ENCODE results near the gene BAK1. TPM values are rescaled to one million over a fixed set of nuclear protein-coding genes. Genes with fewer than 3 reads are reported as not detected.

The BAK1 gene
- total RNA-seq, 1 donor from 2014 or later, result 27.3 TPM

DNA sequence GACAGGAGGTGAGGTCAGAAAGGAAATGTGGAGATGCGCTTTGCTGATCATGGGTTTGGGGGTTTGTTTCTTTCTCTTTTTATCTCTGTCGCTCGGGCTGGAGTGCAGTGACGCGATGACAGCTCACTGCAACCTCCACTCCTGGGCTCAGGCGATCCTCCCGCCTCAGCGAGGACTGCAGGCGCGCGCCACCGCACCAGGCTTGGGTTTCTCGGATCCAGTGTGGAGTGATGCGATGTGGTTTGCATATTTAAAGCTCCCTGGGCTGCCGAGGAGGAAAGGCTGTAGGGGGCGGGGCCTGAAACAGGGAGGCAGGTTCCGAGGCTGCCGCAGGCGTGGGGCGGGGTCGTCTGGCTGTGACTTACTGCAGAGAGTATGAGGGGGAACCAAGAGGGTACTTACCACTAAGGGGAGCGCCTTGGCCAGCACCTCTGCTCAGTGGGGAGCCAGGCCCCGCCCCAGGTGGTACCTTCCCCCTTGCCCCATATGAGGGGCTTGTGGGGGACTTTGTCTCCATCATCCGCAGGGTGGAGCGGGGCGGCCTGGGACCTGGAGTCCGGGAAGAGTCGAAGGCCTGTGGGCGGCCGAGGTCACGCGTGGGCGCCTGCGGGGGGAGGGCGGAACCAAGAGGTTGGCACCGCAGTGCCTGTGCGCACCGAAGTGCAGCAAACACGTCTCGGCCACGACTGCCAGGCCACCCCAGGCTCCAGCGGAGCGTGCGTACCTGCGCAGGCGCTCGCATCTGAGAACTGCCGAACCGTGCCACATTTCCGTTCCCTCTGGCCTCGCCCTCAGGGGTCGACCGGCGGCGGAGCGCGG is 12.7 kb upstream of the BAK1 start:
- H3K36me3 Mint-ChIP-seq, result no peaks in the 10 kb centered on the region
- H3K9me3 Mint-ChIP-seq, result no peaks in the 10 kb centered on the region
- peaks cover 23% of the 10 kb centered on the region for H3K4me1 Mint-ChIP-seq (ENCODE audit: unreplicated experiment)
- TF ChIP-seq, protein P1, sequence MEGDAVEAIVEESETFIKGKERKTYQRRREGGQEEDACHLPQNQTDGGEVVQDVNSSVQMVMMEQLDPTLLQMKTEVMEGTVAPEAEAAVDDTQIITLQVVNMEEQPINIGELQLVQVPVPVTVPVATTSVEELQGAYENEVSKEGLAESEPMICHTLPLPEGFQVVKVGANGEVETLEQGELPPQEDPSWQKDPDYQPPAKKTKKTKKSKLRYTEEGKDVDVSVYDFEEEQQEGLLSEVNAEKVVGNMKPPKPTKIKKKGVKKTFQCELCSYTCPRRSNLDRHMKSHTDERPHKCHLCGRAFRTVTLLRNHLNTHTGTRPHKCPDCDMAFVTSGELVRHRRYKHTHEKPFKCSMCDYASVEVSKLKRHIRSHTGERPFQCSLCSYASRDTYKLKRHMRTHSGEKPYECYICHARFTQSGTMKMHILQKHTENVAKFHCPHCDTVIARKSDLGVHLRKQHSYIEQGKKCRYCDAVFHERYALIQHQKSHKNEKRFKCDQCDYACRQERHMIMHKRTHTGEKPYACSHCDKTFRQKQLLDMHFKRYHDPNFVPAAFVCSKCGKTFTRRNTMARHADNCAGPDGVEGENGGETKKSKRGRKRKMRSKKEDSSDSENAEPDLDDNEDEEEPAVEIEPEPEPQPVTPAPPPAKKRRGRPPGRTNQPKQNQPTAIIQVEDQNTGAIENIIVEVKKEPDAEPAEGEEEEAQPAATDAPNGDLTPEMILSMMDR (conservative IDR thresholded peaks at IDR 0.05), result no peak
- H3K27me3 Mint-ChIP-seq, result no peaks in the 10 kb centered on the region
- peak overlapping the region; percentile 57 for H3K4me3 Mint-ChIP-seq
- no peak for DNase-seq (ENCODE audit: extremely low spot score, unreplicated experiment)
- peak overlapping the region; percentile 73 for H3K27ac Mint-ChIP-seq

DNA sequence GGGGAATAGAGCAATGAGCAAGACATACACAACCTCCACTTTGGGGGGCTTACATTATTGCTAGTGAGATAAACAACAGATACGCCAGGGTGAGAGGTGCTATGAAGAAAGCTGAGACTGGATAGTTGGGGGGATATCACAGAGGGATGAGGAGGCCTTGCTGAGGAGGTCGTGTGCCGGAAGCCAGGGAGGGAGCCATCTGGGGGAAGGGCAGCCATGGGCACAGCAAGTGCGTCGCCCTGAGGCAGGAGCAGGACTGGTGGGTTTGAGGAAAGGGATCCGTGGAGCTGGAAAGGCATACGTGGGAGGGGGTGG is 12.2 kb upstream of the BAK1 start:
- H3K36me3 Mint-ChIP-seq, result no peaks in the 10 kb centered on the region
- peak overlapping the region; percentile 57 for H3K4me3 Mint-ChIP-seq
- H3K27me3 Mint-ChIP-seq, result no peaks in the 10 kb centered on the region
- TF ChIP-seq, protein P1 (conservative IDR thresholded peaks at IDR 0.05), result no peak
- H3K4me1 Mint-ChIP-seq (ENCODE audit: unreplicated experiment), result peaks cover 23% of the 10 kb centered on the region
- DNase-seq (ENCODE audit: extremely low spot score, unreplicated experiment), result no peak
- no peaks in the 10 kb centered on the region for H3K9me3 Mint-ChIP-seq
- H3K27ac Mint-ChIP-seq, result peak overlapping the region; percentile 73

DNA sequence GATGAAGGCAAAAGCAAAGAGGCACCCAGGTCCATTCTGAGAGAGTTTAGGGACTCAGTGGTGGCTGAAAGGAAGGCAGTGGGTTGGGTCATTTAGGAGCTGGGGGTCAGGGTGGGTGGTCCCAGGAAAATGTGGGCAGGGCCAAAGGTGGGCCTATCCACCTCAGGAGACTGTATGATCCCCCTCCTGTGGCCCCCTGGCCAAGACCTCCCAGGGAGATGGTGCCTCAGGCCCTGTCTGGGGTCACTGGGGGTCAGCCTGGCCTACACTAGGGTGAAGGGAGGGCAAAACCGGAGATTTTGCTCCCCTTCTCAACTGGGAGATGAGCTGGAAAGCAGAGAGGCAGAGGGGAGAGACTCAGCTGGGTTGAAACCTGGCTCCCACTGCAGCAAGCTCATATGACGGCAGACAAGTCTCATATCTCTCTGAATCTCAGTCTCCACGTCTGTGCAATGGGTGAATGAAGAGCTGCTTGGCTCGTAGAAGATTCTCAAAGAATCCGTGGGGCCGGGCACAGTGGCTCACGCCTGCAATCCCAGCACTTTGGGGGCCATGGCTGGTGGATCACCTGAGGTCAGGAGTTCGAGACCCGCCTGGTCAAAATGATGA is 11.5 kb upstream of the BAK1 start:
- TF ChIP-seq, protein P1 (conservative IDR thresholded peaks at IDR 0.05), result no peak
- Mint-ChIP-seq H3K27me3 (no peaks in the 10 kb centered on the region), H3K9me3 (no peaks in the 10 kb centered on the region), H3K27ac (peak overlapping the region; percentile 91), H3K4me1 (ENCODE audit: unreplicated experiment) (peaks cover 23% of the 10 kb centered on the region), H3K36me3 (no peaks in the 10 kb centered on the region), H3K4me3 (no peak overlapping the region)
- DNase-seq (ENCODE audit: extremely low spot score, unreplicated experiment), result no peak

DNA sequence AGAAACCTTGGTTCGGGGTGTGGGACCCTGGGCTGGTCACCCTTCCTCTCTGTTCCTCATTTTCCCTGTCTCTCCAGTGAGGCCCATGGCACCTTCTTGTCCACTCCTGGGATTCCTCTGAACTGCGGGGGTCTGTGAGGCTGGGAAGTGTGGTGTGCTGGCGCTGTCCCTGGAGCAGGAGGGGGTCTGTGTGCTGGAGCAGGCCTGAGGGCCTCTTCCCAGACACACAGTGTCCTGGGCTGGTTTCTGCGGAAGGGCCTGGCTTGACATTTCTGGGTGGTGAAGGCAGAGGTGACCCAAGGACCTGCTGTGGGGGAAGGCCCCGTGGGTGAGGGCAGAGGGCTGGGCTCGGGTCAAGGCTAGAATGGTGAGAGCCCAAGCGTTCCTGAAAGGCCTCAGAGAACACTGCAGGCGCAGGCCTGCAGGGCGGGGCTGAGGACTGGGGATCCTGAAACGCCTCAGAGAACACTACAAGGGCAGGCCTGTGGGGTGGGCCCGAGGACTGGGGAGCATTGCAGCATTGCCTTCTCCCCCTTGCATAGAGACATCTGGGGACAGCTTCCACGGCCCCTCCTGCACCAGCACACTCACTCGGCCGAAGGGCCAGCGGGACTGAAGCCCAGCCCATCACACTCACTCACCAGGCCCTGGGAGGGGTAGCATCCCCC is 10.6 kb upstream of the BAK1 start:
- no peak for DNase-seq (ENCODE audit: extremely low spot score, unreplicated experiment)
- H3K4me3 Mint-ChIP-seq, result no peak overlapping the region
- peak overlapping the region; percentile 91 for H3K27ac Mint-ChIP-seq
- TF ChIP-seq, protein P1 (conservative IDR thresholded peaks at IDR 0.05), result no peak
- H3K4me1 Mint-ChIP-seq (ENCODE audit: unreplicated experiment), result peaks cover 28% of the 10 kb centered on the region
- no peaks in the 10 kb centered on the region for H3K27me3 Mint-ChIP-seq
- no peaks in the 10 kb centered on the region for H3K36me3 Mint-ChIP-seq
- H3K9me3 Mint-ChIP-seq, result no peaks in the 10 kb centered on the region

DNA sequence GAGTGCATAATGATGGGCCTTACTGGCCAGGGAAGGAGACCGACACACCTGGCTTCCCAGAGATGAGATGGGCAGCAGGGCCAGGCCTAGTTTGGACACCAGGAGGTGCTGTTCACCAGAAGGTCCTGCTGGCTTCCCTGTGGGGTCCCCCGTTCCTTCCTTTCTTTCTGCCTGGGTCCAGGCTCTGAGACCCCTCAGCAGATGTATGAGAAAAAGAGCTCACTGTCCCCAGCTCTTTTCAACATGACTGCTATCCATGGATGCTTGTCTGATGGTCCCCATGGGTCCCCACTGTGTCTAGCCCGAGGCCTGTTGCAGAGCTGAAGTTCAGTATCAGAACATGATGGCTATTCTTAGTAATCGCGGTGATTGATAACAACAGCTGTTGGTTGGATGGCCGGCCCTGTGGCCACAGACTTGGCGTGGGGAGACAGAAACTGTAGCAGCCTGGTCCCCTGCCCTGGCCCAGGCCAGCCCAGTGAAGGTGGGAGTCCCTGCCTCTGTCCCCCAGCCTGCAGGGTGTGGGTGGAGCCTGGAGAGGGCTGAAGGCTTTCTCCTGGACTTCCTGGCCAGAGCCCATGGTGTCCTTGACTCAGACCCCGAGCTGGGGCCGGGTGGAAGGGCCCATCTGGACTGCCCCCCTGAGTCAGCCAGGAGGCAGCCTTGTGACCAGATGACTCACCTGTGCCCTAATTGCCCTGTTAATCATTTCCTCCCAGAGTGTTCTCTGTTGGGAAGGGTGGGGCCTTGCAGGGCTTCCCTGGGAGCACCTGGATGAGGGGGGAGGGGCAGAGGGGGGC is 9.9 kb upstream of the BAK1 start:
- no peaks in the 10 kb centered on the region for H3K27me3 Mint-ChIP-seq
- no peak for DNase-seq (ENCODE audit: extremely low spot score, unreplicated experiment)
- H3K27ac Mint-ChIP-seq, result peak overlapping the region; percentile 91
- H3K9me3 Mint-ChIP-seq, result no peaks in the 10 kb centered on the region
- TF ChIP-seq, protein P1 (conservative IDR thresholded peaks at IDR 0.05), result peak; percentile 88
- no peaks in the 10 kb centered on the region for H3K36me3 Mint-ChIP-seq
- peaks cover 29% of the 10 kb centered on the region for H3K4me1 Mint-ChIP-seq (ENCODE audit: unreplicated experiment)
- H3K4me3 Mint-ChIP-seq, result no peak overlapping the region
